ENCODE data around the gene STK32B.

The STK32B gene

DNA sequence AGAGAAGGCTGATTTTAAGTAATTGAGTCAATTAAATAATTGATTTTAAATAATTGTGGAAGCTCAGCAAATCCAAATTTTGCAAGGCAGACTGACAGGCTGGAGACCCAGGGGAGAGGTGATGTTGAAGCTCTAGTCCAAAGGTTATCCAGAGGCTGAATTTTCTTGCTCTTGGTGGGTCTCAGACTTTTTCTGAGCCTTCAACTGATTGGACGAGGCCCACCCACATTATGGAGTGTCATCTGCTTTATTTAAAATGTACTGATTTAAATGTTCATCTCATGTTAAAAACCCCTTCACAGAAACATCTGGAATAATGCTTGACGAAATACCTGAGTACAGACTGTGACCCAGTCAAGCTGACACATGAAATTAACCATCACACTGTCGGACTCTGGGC is 20.4 kb upstream of the STK32B start:
- no peak overlapping the region for H3K9ac ChIP-seq (ENCODE audit: low read depth, low read length)

GRCh38 chr4:5032813-5033212 is 18.5 kb upstream of the STK32B start:
- 91% methylated on average over 4 of the region's 5 CpGs for WGBS
- Histone ChIP-seq H3K27ac (ENCODE audit: low read depth, low read length) (no peak overlapping the region), H3K9ac (ENCODE audit: low read depth, low read length) (no peak overlapping the region)

More for the DNA sequence above, 20.4 kb upstream of the STK32B start:
- Histone ChIP-seq H3K4me3 (ENCODE audit: low read length) (no peak overlapping the region), H3K4me1 (ENCODE audit: insufficient read depth, low read length) (no peaks in the 10 kb centered on the region), H3K9me3 (ENCODE audit: insufficient read depth, low read depth, low read length) (no peaks in the 10 kb centered on the region), H3K36me3 (ENCODE audit: insufficient read depth, low read length) (no peaks in the 10 kb centered on the region), H3K27me3 (ENCODE audit: insufficient read depth, low read length) (no peaks in the 10 kb centered on the region), H3K27ac (ENCODE audit: low read depth, low read length) (no peak overlapping the region)
- 97% methylated on average over 3 of the region's 3 CpGs for WGBS

DNA sequence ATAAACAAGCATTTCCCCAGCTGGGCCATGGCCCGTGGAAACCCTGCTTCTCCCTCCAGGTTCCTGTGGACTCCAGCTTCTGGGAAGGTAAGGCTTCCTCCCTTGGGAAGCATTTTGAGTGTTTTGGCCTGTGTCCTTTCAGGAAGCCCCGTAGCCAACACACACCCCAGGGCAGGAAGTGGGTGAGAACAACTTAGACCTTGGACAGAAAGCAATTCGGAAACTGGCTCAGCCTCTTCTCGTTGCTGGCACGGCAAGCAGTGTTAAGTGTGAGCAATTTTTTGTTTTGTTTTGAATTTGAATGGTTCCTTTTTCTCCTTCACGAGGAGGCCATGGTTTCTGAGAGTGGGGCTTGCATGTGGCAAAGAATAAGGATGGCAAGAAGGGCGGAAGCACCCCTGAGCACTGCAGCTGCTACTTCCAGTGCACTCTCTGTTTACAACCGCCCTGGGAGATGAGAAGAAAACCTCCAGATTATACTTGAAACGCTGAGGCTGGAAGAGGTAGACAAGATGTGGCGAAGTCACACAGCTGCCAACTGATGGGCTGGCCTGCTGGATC is 17.9 kb upstream of the STK32B start:
- peaks cover 3% of the 10 kb centered on the region; the same call in 1 of the 2 replicates for H3K4me1 ChIP-seq (ENCODE audit: insufficient read depth, low read length)
- H3K4me3 ChIP-seq (ENCODE audit: low read length) = no peak overlapping the region
- WGBS = 88% methylated on average over 10 of the region's 10 CpGs
- no peak overlapping the region for H3K9ac ChIP-seq (ENCODE audit: low read depth, low read length)
- H3K36me3 ChIP-seq (ENCODE audit: insufficient read depth, low read length) = no peaks in the 10 kb centered on the region
- no peaks in the 10 kb centered on the region for H3K27me3 ChIP-seq (ENCODE audit: insufficient read depth, low read length)
- no peaks in the 10 kb centered on the region for H3K9me3 ChIP-seq (ENCODE audit: insufficient read depth, low read depth, low read length)
- no peak overlapping the region for H3K27ac ChIP-seq (ENCODE audit: low read depth, low read length)

More at GRCh38 chr4:5032813-5033212, 18.5 kb upstream of the STK32B start:
- Histone ChIP-seq H3K4me3 (ENCODE audit: low read length) (no peak overlapping the region), H3K9me3 (ENCODE audit: insufficient read depth, low read depth, low read length) (no peaks in the 10 kb centered on the region), H3K27me3 (ENCODE audit: insufficient read depth, low read length) (no peaks in the 10 kb centered on the region), H3K36me3 (ENCODE audit: insufficient read depth, low read length) (no peaks in the 10 kb centered on the region), H3K4me1 (ENCODE audit: insufficient read depth, low read length) (peaks cover 3% of the 10 kb centered on the region; the same call in 1 of the 2 replicates)

GRCh38 chr4:5034206-5034605 is 17.1 kb upstream of the STK32B start:
- no peak overlapping the region for H3K9ac ChIP-seq (ENCODE audit: low read depth, low read length)
- no peak overlapping the region for H3K27ac ChIP-seq (ENCODE audit: low read depth, low read length)
- 90% methylated on average over 8 of the region's 8 CpGs for WGBS
- H3K4me3 ChIP-seq (ENCODE audit: low read length) = no peak overlapping the region
- H3K9me3 ChIP-seq (ENCODE audit: insufficient read depth, low read depth, low read length) = no peaks in the 10 kb centered on the region
- H3K27me3 ChIP-seq (ENCODE audit: insufficient read depth, low read length) = no peaks in the 10 kb centered on the region
- no peaks in the 10 kb centered on the region for H3K36me3 ChIP-seq (ENCODE audit: insufficient read depth, low read length)
- H3K4me1 ChIP-seq (ENCODE audit: insufficient read depth, low read length) = peaks cover 3% of the 10 kb centered on the region; the same call in 1 of the 2 replicates

- no peak overlapping the region for H3K27ac ChIP-seq (ENCODE audit: low read depth, low read length)
- peaks cover 3% of the 10 kb centered on the region; the same call in 1 of the 2 replicates for H3K4me1 ChIP-seq (ENCODE audit: insufficient read depth, low read length)
- no peaks in the 10 kb centered on the region for H3K27me3 ChIP-seq (ENCODE audit: insufficient read depth, low read length)
- H3K9ac ChIP-seq (ENCODE audit: low read depth, low read length) = no peak overlapping the region
- H3K9me3 ChIP-seq (ENCODE audit: insufficient read depth, low read depth, low read length) = no peaks in the 10 kb centered on the region
- WGBS = 80% methylated on average over 4 of the region's 5 CpGs
- no peaks in the 10 kb centered on the region for H3K36me3 ChIP-seq (ENCODE audit: insufficient read depth, low read length)
- no peak overlapping the region for H3K4me3 ChIP-seq (ENCODE audit: low read length)
Observed at GRCh38 chr4:5036239-5036638, 15.0 kb upstream of the STK32B start.

DNA sequence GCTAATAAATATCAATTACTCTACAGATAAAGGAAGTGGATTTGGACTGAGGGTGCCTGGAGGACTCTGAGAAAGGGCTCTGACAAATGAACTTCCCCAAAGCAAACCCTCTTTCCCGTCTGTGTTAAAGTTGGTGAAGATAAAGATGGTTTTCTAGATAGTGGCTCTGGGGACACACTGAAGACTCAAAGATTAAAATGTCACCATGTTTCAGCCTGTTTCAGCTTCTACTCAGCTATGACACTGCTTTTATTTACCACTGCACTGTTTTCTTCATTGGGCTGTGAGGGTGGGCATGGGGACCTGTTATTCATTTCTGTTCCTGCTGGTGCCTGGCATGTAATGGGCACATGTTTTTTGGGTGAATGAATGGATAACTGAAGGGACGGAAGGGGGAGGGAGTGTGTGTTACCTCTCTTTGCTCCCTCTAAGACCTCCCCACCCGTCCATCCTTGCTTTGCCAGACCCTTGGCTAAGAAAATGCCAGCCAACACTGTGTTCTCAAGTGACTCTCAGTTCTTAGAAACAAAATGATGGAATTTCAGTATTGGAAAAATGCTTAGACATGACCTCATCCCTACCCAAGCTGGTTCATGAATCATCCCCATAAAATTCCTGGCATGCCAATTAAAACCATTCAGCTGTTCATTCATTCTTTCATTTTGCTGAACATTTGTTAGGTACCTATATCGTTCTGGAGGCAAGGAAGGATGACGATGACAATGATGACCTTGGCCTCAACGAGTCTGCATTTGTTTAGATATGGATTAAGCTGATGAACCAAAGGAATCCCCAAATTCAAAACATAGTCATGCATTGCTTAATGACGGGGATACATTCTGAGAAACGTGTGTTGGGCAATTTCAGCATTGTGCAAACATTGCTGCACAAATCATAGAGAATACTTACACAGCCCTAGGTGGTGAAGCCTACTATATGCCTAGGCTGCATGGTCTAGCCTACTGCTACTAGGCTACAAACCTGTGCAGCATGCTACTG is 13.4 kb upstream of the STK32B start:
- H3K36me3 ChIP-seq (ENCODE audit: insufficient read depth, low read length) = no peaks in the 10 kb centered on the region
- H3K27ac ChIP-seq (ENCODE audit: low read depth, low read length) = no peak overlapping the region
- H3K9me3 ChIP-seq (ENCODE audit: insufficient read depth, low read depth, low read length) = no peaks in the 10 kb centered on the region
- WGBS = 88% methylated on average over 6 of the region's 8 CpGs
- no peak overlapping the region for H3K9ac ChIP-seq (ENCODE audit: low read depth, low read length)
- no peak overlapping the region for H3K4me3 ChIP-seq (ENCODE audit: low read length)
- peaks cover 3% of the 10 kb centered on the region; the same call in 1 of the 2 replicates for H3K4me1 ChIP-seq (ENCODE audit: insufficient read depth, low read length)
- H3K27me3 ChIP-seq (ENCODE audit: insufficient read depth, low read length) = no peaks in the 10 kb centered on the region

DNA sequence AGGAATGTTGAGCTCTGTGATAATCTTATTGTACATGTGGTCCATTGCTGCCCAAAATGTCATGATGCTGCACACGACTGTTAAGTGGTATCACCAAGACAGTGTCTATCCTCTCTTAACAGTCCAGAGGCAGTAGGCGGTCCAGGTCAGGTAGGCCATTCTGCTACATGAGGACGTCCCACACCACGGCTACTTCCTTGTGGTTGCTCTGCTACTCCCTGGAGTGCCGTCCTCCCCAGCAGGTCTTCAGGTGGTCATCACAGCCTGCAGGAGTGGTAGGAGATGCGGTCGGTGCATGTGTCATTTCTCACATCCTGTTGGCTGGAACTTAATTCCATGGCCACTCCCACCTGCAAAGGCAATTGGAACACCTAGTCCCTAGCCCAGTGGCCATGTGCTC is 11.5 kb upstream of the STK32B start:
- 95% methylated on average over 7 of the region's 7 CpGs for WGBS
- no peak overlapping the region for H3K9ac ChIP-seq (ENCODE audit: low read depth, low read length)
- H3K36me3 ChIP-seq (ENCODE audit: insufficient read depth, low read length) = no peaks in the 10 kb centered on the region
- H3K9me3 ChIP-seq (ENCODE audit: insufficient read depth, low read depth, low read length) = no peaks in the 10 kb centered on the region
- H3K4me3 ChIP-seq (ENCODE audit: low read length) = no peak overlapping the region
- H3K4me1 ChIP-seq (ENCODE audit: insufficient read depth, low read length) = peaks cover 3% of the 10 kb centered on the region; the same call in 1 of the 2 replicates
- no peaks in the 10 kb centered on the region for H3K27me3 ChIP-seq (ENCODE audit: insufficient read depth, low read length)
- no peak overlapping the region for H3K27ac ChIP-seq (ENCODE audit: low read depth, low read length)

DNA sequence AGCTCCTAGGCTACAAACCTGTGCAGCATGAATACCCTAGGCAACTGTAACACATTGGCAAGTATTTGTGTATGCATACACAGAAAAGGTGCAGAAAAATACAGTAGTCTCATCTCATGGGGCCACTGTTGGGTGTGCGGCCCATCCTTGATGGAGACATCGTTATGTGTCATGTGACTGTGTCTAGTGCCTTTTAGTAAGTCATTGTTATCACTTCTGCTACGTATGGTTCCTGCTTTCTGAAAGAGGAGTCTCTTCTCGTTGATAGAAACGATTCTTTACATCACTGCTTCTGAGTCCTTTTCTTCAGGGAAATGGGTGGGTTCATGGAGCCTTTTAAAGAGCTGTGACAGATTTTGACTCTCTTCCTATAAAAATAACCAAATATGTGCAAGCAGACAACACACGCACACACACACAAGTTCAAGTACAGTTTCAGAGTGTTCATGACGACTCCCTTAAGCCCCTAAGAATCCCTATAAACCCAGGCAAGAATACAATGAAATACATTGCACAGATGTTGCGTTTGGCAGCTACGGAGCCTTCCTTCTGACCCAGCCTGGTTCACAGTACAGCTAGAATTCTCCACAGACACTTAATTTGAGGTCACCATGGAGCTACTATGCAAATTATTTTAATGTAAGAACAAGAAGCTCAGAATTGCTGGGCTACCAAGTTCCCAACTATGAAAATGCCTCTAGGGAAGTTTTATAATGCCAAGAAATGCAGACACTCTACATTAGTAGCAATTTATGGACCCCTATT is 10.2 kb upstream of the STK32B start:
- Histone ChIP-seq H3K9me3 (ENCODE audit: insufficient read depth, low read depth, low read length) (0 out of 2 replicates have a peak, but pooled peaks cover 2% of the 10 kb centered on the region), H3K27ac (ENCODE audit: low read depth, low read length) (no peak overlapping the region), H3K9ac (ENCODE audit: low read depth, low read length) (no peak overlapping the region), H3K4me1 (ENCODE audit: insufficient read depth, low read length) (peaks cover 3% of the 10 kb centered on the region; the same call in 1 of the 2 replicates), H3K27me3 (ENCODE audit: insufficient read depth, low read length) (no peaks in the 10 kb centered on the region), H3K36me3 (ENCODE audit: insufficient read depth, low read length) (no peaks in the 10 kb centered on the region), H3K4me3 (ENCODE audit: low read length) (no peak overlapping the region)
- WGBS = 95% methylated on average over 9 of the region's 9 CpGs

DNA sequence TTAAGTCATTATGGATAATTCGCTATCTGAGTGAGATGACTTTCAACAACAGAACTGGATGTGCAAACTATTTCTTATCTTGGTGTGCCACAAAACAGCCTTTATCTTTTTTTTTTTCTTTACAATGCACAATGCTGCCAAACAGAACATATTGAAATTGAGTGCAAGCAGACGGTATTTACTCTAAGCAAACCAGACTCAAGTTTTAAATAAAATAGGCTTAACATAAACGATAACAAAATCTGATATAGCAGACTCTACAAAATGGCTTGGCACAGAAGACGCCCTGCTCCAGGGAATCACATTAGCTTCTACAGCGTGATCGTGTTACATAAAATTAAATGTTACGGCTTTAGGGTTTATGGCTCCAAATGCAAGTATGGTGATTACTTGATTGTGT is 9.6 kb upstream of the STK32B start:
- WGBS = 95% methylated on average over 7 of the region's 7 CpGs
- Histone ChIP-seq H3K9ac (ENCODE audit: low read depth, low read length) (no peak overlapping the region), H3K9me3 (ENCODE audit: insufficient read depth, low read depth, low read length) (0 out of 2 replicates have a peak, but pooled peaks cover 3% of the 10 kb centered on the region)

DNA sequence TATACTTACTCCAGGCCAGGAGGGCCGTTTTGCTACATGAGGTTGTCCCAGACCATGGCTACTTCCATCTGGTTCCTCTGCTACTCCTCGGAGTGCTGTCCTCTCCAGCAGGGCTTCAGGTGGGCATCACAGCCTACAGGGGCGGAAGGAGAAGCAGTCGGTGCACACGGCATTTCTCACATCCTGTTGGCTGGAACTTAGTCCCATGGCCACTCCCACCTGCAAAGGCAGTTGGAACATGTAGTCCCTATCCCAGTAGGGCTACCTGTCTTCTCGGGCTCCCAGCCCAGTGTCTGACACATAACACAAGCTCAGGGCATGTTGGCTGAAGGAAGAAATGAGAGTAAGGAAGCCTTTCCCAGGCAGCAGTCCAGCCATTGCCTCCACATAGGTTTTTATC is 7.7 kb upstream of the STK32B start:
- 0 out of 2 replicates have a peak, but pooled peaks cover 3% of the 10 kb centered on the region for H3K9me3 ChIP-seq (ENCODE audit: insufficient read depth, low read depth, low read length)
- WGBS = 83% methylated on average over 6 of the region's 6 CpGs
- H3K9ac ChIP-seq (ENCODE audit: low read depth, low read length) = no peak overlapping the region
- no peaks in the 10 kb centered on the region for H3K36me3 ChIP-seq (ENCODE audit: insufficient read depth, low read length)
- H3K4me3 ChIP-seq (ENCODE audit: low read length) = no peak overlapping the region
- no peaks in the 10 kb centered on the region for H3K4me1 ChIP-seq (ENCODE audit: insufficient read depth, low read length)
- H3K27ac ChIP-seq (ENCODE audit: low read depth, low read length) = no peak overlapping the region
- no peaks in the 10 kb centered on the region for H3K27me3 ChIP-seq (ENCODE audit: insufficient read depth, low read length)

More for the DNA sequence above, 9.6 kb upstream of the STK32B start:
- no peak overlapping the region for H3K27ac ChIP-seq (ENCODE audit: low read depth, low read length)
- no peak overlapping the region for H3K4me3 ChIP-seq (ENCODE audit: low read length)
- H3K27me3 ChIP-seq (ENCODE audit: insufficient read depth, low read length) = no peaks in the 10 kb centered on the region
- no peaks in the 10 kb centered on the region for H3K4me1 ChIP-seq (ENCODE audit: insufficient read depth, low read length)
- H3K36me3 ChIP-seq (ENCODE audit: insufficient read depth, low read length) = no peaks in the 10 kb centered on the region

All from HUES64 (cell line).